ENCODE results near the gene UBL7.
"Not testable (repeated sequence)": the region's sequence is repeated elsewhere in the genome, so short reads cannot be mapped to it uniquely, and the experiment has no call there.

UBL7 gene, protein sequence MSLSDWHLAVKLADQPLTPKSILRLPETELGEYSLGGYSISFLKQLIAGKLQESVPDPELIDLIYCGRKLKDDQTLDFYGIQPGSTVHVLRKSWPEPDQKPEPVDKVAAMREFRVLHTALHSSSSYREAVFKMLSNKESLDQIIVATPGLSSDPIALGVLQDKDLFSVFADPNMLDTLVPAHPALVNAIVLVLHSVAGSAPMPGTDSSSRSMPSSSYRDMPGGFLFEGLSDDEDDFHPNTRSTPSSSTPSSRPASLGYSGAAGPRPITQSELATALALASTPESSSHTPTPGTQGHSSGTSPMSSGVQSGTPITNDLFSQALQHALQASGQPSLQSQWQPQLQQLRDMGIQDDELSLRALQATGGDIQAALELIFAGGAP

DNA sequence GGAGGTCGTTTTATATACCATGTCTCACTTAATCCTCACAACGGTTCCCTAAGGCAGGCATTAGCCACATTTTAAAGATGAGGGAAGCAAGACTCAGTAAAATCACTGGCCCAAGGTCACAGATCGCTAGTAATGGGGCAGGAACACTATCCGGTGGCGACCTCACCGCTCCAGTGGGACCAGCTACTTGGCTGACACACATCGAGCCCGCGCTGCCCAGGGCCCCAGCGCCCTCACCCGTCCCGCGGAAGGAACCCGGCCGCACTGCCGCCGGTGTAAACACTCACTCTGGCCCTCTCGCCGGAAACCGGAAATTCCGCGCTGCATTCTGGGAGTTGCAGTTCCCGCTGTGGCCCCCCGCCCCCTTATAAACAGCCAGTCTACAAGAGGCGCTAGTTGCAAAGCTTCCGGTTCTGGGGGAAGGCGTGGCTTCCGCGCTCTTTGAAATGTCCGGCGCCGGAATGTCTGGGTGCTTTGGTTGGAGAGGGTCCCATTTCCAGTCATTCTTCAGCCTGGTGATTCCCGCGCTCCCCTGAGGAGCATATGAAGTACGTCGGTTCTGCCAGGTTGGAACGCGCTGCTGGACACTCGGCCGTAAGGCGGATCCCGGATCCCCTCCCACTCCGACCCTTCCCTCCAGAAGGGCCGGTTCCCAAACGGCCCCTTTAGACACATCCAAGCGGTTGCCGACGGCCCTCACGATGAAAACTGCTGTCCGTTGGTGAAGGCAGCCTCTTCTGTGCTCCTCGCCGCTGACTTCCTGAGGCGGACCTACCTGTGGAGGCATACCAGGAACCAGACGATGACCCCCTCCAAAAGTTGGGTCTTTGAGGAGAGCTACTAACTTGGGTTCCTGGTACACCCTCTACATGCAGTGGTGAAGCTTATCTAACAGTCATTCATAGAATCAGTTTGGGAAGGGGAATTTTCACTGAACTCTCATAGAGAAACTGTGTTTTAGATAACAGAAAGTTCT lies at the start of gene UBL7:
TSS of gene UBL7 (minus strand) at position 290 of the 976 bp plus-strand sequence. CDS start 2,293 bp downstream, outside the sequence.
- peak; percentile 96 for DNase-seq

GRCh38 chr15:74506515-74506840 lies 45.5 kb upstream of the UBL7 start:
- DNase-seq = no peak

DNA sequence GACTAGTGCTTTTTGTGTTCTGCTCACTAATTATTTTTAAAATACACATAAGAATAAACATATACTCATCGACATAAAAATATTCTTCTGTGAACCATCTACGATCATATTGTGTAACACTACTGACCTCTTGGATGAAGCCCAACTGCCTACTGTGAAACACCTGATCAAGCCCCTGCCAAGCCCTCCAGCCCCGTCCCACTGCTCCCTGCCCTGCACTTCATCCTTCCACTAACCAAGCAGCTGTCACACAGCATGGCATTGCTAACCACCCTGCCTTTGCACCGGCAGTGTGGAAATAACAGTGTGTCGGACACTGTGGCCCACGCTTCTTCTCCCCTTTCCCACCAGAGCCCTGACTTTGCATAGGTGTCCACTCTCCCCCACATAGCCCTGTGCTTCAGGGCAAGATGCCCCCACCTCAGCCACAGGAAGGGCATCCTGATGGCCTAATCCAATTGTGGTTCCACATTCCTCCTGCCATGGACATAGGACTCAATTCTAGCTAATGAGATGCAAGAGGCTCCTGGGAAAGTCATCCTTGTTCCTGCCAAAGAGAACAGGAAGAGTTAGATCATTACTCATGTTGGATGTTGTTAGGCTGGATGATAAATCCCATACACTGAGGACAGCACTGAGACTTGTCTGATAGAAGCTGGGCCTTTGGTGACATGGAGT lies 45.0 kb upstream of the UBL7 start:
- no peak for DNase-seq

DNA sequence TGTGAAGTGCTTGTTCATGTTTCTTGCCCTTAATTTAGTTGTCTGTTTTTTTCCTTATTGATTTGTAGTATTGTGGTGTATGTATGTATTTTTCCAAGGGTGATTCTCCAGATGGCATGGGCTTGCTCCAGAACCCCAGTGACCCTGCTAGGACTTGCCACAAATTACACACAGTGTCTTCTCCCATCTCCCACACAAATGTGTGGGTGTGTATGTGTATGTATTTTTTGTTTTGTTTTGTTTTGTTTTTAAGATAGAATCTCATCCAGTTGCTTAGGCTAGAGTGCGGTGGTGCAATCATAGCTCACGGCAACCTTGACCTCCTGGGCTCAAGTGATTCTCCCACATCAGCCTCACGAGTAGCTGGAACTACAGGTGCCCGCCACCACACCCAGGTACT lies 43.9 kb upstream of the UBL7 start:
- DNase-seq = no peak

- no peak for DNase-seq
These were observed 43.5 kb upstream of the UBL7 start for GRCh38 chr15:74504418-74504817.

DNA sequence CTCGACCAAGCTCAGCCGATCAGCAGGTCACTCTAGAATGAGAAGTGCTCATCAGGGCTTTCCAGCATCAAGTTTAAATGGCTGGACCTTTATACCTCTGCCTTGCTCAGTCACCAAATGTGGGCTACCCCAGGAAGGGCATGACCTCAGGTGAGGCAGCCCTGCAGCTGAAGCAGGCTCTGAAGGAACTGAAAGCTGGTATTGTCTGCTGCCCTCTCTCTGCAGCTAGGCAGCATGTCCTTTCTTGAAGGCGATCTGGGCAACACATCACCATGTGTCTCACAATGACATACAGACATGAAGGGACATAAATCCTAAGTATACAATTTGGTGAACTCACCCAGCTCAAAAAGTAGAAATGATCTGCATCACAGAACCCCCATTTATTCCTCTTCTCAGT lies 41.3 kb upstream of the UBL7 start:
- DNase-seq = no peak

DNA sequence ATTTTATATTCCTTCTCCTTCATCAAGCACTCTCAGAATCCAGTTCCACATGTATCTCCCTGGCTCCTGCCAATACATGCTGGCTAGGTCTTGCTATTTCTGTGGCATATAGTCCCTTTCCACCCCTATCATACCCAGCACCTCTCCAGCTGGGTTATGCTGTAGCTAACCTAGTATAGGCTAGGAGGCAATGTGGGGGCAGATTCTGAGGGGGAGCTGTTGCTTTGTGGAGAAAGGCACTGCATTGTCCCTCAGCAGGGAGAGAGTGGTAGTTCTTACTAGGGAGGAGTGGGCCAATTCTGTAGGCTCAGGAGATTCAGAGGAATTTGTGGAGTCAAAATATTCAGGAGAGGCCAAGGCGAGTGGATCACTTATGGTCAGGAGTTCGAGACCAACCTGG lies 39.4 kb upstream of the UBL7 start:
- no peak for DNase-seq

DNA sequence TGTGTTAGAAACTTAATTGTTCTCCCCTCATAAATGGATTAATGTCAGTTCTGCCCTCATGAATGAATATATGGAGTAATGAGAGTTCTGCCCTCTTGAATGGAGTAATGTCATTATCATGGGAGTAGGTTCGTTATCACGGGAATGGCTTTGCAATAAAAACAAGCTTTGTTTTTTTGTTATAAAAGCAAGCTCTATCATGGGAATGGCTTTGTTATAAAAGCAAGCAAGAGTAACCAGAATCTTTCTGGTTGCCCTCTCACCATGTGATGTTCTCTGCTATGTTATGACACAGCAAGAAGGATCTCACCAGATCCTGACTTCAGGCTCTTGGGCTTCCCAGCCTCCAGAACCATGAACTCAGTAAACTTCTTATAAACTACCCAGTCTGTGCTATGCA lies 38.4 kb upstream of the UBL7 start:
- DNase-seq = no peak

DNA sequence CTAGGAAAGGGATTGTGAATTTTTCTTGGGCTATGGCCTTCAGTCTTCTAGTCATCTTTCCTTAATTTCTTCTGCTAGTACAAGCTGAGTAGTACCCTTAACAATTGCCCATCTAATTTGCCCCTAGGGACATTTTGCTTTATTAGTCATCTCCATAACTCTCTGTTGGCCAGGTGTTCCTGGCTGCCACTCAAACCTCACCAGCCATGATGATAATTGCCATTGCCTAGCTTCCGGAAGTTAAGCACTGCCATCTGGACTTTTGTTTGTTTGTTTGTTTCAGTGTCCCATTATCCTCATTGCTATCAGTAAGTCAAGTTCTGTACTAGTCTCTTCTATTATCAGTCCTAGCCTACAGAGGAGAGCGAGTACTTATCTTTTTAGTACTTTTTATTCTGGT lies 36.6 kb upstream of the UBL7 start:
- DNase-seq = no peak

- no peak for DNase-seq
These were observed 35.7 kb upstream of the UBL7 start for GRCh38 chr15:74496648-74497047.

DNA sequence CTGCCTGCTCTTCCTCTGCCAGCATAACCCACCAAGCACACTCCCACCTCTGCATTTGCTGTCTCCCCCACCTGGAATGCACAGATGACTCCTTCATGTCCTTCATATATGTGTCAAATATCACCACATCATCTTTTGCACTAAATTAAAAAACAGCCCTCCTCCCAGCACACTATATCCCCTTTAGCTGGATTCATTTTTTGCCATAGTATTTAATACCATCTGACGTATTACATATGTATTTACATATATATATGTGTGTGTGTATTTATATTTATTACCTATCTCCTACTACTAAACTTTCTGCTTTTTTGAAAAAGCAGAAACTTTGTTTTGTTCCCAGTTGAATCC lies 29.4 kb upstream of the UBL7 start:
- DNase-seq = no peak

DNA sequence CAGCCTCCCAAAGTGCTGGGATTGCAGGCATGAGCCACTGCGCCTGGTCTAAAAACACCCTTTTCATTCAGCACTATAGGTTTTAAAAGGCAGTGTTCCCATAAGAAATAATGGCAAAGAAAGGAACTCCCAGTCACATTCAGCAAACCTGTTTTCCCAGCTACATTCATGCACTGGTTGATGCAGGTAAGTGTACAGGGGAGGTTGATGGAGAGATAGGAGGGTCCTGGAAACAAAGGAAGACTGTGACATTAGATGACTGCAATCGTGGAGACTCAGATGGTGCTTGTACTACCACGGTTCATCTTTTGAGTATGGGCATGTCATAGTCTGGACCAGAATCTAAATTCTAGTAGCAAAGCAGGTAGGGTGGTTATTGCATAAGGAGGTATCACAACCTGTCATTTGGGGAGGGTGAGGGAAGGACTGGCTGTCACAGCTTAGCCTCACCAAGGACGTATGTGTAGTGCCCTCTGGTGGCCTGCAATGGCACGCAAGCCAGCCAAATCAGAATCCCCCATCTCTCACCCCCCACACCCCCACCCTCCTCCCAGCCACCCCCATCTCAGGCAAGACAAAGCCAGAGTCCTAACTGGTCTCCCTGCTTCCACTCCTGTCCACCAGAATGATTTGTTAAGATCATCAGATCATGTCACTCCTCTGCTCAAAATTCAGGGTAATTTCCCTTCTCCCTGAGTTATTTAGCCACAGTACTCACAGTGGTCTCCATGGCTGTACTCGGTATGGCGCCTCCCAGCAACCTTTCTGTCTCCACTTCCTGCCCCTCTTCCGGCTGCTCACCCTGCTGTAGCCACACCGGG lies 28.8 kb upstream of the UBL7 start:
- DNase-seq = peak; percentile 76 to 78

DNA sequence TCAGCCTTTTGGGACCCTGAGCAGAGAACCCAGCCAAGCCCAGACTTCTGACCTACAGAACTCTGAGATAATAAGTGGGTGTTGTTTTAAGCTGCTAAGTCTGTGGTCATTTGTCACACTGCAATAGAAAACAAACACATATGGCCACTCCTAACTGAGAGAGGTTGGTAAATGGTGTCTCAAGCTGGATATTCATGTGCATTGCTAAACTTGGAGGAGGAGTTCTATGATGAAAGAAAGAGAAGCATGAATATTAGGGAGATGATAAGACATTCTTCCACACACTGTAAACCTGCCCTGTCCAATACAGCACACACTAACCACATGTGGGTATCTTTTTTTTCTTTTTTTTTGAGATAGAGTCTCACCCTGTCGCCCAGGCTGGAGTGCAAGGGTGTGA lies 27.8 kb upstream of the UBL7 start:
- no peak for DNase-seq

- DNase-seq = no peak
These were observed 21.7 kb upstream of the UBL7 start for GRCh38 chr15:74482661-74483060.

- DNase-seq = not testable (repeated sequence)
These were observed 19.4 kb upstream of the UBL7 start for GRCh38 chr15:74480364-74480763.

GRCh38 chr15:74471621-74472020 lies 10.7 kb upstream of the UBL7 start:
- not testable (repeated sequence) for DNase-seq

- DNase-seq = no peak
These were observed 9.9 kb upstream of the UBL7 start for GRCh38 chr15:74470631-74471395.

GRCh38 chr15:74468341-74469032 lies 7.5 kb upstream of the UBL7 start:
- no peak for DNase-seq

GRCh38 chr15:74466570-74466969 lies 5.6 kb upstream of the UBL7 start:
- no peak for DNase-seq

- DNase-seq = no peak
These were observed 3.9 kb upstream of the UBL7 start for GRCh38 chr15:74464897-74465296.

GRCh38 chr15:74464216-74464615 lies 3.3 kb upstream of the UBL7 start:
- DNase-seq = peak in 1 of 2 donors; percentile 31
